EL (cell line): ENCODE results near the gene TPRG1L.

Source experiments
- DNase-seq: peaks from one replicate; pipeline ENCODE4 v3.0.0-alpha.2; 2016

The TPRG1L gene

DNA sequence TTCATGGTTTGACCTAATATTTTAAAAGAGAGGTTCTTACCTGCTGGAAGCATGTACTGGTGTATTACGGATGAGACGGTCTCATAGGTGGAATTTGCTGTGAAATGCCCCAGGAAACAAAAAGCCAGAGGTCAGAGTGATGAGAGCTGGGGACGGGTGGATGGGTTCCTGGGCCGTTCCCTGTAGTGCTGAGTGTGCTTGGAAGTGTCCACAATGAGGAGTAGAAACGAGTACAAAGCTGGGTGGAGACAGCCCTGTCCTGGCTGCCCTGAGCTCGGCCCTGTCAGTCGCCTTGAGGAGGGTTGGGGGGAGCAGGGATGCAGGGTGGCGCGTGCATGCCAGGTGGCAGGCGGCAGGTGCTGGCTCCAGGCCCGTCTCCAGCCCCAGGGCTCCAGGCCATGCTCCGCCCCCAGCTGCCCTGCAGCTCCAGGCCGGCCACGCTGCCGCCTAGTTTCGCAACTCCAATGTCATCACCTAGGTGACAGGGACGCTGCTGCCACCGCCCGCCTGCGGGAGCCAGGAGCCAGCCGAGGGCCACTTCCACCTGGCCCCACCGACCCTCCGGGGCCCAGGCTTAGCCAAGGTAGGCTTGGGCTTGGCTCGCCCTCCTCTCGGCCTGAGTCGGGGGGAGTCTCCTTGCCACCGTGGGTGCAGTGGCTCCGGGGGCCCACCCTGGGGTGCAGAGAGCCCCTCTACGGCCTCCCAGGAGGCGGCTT is 43.9 kb downstream of the TPRG1L start:
- DNase-seq = peak; percentile 28

DNA sequence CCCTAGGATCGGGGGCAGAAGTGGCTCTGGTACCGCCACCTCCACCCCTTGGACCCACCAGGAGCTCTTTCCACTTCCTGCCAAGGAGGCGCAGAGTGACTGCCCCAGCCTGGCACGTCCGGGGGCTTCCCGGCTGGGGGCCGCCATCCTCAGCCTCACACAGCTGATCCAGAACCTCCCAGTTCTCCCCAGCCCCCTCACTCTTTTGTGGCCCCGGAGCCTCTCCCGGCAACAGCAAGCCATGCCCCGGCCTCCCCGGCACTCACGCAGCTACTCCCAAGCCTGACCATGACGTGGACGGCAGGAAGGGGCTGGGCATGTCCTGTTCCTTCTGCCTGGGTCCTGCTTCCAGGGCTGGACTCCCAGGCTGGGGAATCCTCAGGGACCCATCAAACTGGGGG is 44.6 kb downstream of the TPRG1L start:
- no peak for DNase-seq

DNA sequence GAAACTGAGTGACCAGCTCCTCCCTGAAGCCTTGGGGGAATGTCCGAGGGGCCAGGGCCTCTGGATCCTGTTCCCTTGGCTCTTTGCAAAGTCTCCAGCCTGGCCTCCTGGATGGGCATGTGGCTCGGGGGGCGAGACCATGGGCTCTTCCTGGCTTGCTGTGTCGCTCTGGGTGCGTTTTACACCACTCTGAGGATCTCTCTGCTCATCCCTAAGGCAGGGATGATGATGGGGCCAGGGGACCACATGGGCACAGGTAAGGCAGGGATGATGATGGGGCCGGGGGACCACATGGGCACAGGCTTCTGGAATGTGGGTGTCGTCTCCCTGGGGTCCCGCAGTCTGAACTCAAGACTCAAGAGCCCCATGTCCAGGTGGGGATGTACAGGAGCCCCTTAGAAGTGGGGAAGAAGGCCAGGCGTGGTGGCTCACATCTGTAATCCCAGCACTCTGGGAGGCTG is 45.2 kb downstream of the TPRG1L start:
- DNase-seq = no peak

DNA sequence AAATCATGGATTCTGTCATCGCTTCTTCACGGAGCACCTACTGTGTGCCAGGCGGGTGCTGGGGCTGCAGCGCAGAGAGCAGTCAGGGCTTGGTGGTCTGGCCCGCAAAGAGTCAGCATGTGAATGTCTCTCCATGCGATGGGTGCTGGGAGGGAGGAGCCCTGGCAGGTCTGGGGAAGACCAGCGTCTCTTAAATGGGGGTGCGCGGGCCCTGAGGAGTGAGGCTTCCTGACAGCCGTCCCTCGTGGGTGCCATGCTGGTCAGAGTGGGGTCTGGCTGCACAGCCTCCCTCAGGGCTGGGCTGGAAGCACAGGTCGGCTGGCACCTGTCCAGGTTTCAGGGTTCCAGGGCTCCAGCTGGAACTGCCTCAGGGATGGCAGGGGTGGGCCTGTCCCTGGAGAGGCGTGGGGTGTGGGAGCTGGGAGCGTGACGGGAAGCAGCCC is 46.0 kb downstream of the TPRG1L start:
- DNase-seq = no peak

DNA sequence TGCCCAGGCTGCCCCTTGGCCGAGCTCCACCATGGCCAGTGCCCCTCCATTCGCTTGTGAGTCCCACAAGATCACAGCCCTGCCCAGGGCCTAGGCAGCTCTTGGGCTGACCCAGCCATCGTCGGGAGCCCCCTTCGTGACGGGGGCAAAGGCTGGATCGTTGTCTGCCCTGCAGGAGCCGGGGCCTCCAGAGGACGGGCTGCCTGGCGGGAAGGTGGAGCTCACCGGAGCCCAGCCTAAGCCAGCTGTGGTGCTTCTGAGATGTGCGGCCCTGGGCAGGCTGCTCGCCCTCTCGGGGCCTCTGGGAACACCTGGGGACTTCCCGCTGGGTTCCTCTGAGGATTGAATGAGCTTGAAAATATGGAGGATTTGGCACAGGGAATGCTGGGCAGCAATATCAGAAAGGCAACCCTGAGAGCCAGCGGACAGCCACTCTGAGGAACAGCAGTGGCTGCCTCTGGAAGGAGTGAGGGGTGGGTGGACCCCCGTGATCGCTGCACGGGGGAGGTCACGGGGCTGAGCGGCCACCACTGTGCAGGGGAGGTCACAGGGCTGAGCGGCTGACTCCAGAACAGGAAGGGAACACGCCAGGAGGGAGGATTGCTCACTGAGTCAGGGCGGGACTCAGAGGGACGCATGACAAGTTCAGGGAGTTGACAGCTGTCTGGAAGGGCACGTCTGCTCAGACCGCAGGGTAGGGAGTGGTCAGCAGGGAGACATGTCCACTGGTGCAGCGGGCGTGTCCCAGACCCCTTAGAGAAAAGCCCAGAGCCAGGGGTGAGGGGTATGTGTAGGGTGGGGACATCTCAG is 46.8 kb downstream of the TPRG1L start:
- DNase-seq = no peak

DNA sequence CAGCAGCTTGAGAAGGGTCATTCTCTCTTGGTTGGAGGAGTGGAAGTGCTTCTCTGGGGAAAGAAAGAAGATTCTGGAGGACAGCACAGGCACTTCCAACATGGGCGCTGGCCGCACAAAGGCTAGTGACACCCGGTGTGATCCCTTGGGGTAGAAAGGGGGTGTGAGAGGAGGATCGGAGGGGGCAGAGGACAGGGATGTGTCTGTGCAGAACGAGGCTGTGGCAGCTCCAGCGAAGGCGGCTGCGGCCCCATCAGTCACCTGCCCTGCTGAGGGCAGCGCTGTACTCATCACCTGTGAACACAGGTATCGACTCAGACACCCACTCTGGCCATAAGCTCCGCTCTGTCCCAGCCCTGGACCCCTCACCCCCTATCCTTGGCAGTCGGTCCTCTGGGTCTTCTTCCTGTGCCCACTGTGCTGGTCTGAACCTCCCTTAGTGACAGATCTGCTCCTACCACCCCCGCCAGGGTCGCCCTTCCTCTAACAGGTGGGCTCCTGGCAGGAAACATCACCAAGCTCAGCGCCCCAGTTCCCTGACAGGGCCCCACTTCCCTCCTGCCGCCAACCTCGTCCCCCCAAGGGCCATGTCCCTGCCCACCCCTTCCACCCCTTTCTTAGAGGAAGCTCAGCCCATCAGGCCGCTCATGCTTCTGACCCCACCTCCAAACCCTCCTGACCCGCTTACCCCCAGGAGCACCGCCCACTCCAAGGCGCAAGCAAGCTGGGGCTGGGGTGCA is 47.6 kb downstream of the TPRG1L start:
- DNase-seq = no peak

DNA sequence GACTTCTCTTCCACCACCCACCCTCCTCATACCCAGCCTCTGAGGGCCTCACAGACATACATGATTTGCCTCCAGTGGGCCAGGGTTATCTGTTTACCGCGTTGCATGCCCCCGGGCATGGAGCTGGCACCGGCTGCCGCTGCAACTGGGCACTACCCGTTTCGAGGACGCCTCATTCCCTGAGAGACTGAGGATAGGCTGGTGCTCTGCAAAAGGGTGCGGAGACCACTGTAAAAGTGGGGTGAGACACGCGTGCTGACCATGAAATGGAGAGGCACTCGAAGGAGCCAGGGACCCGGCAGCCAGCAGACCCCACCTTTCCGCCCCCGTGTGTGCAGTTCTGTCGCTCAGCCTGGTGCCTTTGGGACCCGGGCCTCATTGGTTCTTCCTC is 48.2 kb downstream of the TPRG1L start:
- DNase-seq = no peak

DNA sequence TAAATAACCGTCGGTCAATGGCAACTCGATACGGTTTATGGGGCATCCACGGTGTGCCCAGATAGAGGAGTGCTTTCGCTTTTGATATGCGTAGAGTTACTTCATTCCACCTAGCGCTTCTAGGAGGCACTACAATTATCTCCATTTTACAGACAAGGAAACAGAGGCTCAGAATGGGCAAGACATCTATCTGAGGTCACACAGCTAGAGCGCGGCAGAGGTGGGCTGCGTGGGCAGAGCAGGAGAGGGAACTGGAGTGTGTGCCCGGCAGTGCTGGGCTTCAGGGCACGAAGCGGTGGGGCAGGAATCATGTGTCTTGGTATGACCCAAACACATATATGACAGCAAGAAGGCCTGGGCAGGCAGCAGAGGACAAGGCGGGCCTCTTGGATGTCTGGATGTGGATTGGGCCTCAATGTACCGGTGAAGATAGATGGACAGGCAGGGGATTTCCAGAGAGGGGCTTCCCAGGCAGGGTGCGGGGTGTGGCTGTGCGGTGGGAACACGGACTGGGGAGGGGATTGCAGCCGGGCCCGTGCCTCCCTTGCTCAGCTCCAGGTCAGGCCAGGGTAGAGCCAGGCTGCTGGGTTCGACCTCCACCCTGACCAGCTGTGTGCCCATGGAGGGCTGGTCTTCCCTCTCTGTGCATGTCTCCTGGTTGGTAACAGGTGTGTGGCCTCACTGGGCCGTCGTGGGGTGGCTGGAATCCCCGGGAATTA is 48.7 kb downstream of the TPRG1L start:
- DNase-seq = no peak

DNA sequence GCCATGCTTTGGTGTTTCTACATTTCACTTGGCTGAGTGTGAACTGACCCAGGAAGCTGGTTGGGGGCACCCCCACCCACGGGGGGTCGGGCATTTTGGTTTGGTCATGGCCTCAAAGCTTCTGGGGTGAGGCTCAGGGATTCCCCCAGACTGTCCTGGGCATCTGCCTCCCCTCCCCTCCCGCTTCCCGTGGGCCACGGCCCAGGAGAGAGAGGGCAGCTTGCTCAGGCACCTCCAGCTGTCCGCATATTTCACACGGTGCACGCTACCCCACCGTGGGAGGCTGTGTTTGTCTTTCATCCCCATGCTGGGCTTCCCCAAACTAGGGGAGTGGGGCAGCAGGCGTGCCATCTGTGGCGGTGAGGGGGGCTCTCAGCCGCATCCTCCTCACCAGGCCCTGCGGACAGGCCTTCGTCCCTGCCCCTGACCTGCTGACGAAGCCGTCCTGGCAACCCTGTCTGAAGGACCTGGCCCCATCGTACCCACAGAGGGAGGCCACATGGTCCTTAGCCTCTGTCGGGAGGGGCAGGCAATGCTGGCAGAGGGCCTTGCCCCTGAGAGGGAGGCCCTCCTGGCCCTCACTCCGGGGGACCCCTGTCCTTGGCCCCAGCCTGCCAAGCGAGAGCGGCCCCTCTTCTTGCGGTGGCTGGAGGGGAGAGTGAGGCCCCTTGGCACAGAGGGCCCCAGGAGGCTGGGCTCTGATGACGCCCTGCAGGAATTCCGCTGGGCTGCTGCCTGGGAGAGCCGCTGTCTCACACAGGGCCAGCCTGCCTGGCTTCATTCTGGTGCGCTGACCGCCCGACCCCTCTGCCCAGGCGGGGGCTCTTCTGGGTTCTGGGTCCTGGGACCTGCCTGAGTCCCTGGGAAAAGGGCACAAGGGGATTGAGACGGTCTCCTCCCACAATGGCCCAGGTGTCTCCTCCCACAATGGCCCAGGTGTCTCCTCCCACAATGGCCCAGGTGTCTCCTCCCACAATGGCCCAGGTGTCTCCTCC is 49.6 kb downstream of the TPRG1L start:
- DNase-seq = no peak

DNA sequence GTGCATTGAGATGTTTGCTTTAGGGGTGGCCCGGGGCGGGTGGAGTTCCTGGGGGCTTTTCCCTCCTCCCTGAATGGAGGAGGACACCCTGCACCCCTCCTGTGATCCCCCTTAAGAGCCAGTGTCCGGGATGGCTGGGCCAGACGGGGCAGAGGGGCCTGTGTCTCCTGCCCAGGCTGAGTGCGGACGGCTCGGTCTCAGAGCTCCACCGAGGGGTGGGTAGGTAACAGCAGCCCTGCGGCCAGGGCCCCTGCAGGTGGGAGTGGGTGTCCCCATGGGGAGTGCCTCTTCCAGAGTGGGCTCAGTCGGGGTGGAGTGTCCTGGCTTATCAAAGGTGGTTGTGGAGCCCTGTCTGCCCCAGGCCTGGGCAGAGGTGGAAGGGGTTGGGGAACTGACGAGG is 50.6 kb downstream of the TPRG1L start:
- no peak for DNase-seq

DNA sequence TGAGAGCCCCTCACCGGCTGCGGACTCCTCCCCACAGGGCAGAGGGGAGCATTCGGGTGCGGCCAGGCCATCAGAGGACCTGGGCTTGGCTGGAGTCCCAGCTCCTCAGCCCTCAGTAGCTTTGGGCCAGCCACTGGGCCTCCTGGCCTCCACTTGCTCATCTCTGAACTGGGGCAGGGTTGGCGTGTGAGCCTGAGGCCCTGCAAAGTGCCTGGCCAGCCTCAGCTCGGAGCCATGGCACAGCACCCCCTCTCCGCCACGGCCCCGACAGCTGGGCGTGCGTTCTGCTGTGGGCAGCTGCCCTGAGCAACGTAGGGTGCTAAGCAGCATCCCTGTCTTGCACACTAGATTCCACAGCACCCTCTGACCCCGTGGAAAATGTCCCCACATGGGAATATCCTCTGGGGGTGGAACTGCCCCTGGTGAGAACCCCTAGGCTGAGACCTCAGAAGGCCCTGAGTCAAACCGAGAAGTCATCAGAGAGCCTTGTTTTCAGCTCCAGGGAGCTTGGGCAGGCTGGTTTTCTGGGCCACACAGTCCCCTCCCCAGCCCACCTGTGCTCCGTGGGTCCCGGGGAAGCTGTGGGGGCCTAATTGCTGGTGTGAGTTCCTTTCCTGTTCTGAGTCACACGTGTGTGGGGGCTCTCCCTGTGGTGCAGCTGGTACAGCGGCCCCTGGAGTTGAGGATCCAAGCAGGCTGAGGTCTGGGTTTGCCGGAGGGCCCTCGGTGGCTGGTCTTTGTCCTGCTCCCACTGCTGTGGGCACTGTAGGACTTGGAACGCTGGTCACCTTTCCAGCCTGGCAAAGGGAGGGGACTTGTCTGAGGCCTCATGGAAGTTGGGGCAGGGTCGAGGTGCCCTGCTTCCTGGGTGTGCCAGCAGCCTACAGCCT is 52.0 kb downstream of the TPRG1L start:
- no peak for DNase-seq

DNA sequence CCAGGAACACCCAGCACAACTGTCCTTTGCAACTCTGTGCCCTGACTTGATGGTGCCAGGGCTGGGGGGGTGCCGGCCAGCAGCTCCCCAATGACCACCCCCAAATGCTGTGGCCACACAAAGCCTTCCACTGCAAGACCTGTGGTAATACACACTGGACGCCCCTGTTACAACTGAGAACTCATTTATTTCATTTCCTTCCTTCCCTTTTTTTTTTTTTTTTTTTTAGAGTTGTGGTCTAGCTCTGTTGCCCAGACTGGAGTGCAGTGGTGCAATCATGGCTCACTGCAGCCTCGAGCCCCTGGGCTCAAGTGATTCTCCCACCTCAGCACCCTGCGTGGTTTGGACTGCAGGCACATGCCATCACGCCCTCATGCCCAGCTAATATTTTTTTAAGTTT is 52.7 kb downstream of the TPRG1L start:
- no peak for DNase-seq

DNA sequence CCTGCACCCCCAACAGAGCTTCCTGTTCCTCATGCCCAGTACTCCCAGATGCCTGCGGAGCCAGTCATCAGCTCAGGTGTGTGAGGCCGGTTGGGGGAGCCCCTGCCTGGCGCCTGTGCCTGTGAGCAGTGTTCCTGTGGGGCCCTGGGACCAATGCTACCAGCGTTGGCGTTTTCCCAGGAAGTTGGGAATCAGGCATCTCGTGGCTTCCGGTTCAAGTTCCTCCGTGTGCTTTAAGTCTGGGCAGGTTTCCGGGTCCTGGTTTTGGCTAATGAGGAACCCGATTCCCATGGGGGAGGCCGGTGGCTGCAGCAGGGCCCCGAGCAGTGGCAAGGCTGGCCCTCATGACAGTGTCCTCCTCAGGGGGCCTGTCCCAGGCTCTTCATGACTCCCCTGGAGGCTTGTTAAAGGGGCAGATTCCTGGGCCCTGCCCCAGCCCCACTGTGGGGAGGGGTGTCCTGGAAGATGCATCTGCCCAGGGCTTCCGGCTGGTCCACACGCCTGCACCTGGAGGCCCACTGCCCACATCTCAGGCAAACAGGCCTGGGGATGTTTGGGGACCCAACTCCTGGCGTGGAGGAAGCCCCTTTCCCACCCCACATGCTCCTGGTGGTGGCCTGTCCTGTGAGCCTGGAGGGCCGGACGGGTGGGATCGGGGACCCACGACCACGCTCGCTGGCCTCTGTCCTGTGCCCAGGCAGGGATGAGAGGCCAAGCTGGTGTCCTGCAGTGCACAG is 53.7 kb downstream of the TPRG1L start:
- no peak for DNase-seq

DNA sequence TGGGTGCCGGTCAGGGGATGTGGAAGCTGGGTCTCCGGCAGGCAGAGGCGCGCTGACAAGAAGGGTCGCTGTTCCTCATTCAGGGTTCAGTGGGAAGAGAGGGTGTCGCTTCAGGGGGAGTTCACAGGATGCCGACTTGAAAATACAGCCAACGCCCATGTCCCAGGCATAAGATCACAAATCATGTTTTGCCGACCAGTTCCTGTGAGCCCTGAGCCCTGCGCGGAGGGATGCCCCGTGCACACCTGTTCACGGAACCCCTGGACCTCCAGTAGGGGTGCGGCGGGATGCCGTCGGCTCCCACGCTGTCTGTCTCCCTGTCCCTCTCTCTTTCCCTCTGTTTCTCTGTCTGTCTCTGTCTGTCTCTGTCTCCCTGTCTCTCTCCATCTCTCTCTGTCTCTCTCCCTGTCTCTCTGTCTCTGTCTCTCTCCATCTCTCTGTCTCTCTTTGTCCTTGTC is 54.3 kb downstream of the TPRG1L start:
- no peak for DNase-seq
